ENCODE results near the gene MAP2K1. TPM values are rescaled to one million over a fixed set of nuclear protein-coding genes. Genes with fewer than 3 reads are reported as not detected.
A peak's percentile ranks its signal among the peaks of the same experiment; 100 is the strongest.

The MAP2K1 gene
- total RNA-seq, 6 experiments from 2014 or later, result 25.7 to 68.8 (median 53.9) TPM

- no peak for TF ChIP-seq CTCF (IDR thresholded peaks at IDR 0.05)
- TF ChIP-seq POLR2A (IDR thresholded peaks at IDR 0.05), result no peak
- DNase-seq (no peak), ATAC-seq (no peak)
- no peak overlapping the region for H3K4me3 ChIP-seq
- intact Hi-C loops (cut with DNase I), result no loop called here
- no peaks in the 10 kb centered on the region for H3K27me3 ChIP-seq
- no peaks in the 10 kb centered on the region for H3K9me3 ChIP-seq
- H3K27ac ChIP-seq, result no peak overlapping the region
- H3K4me1 ChIP-seq, result peaks cover 0 to 17% (median 0%) of the 10 kb centered on the region in 4 donors
- 100% methylated on average over 3 of the region's 3 CpGs for WGBS (ENCODE audit: insufficient coverage, low coverage, low lambda C conversion rate, missing lambda C conversion rate)
- H3K36me3 ChIP-seq, result no peaks in the 10 kb centered on the region
Observed at GRCh38 chr15:66419471-66419870, 32.8 kb downstream of the MAP2K1 start.

DNA sequence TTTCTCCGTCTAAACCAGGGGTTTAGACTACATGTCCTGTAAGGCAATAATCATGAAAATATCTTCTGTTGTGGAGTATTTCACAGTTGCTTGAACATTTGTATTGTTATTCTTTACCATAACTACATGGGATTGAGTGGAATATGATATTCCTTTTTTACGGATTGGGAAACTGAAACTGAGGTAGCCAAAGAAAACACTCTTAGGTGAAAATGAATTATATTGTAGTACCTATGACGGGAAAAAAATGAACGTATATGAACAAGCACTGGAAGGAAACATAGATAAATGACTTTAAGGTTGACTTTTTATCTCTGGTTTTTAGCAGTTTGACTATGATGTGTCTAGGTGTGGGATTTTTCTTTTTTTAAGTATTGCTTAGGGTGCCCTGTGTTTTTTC is 35.6 kb downstream of the MAP2K1 start:
- Histone ChIP-seq H3K4me3 (no peak overlapping the region), H3K9me3 (no peaks in the 10 kb centered on the region), H3K36me3 (no peaks in the 10 kb centered on the region), H3K27me3 (no peaks in the 10 kb centered on the region), H3K27ac (no peak overlapping the region), H3K4me1 (peaks cover 0 to 7% (median 0%) of the 10 kb centered on the region in 4 donors)
- TF ChIP-seq CTCF (IDR thresholded peaks at IDR 0.05) (no peak), POLR2A (IDR thresholded peaks at IDR 0.05) (no peak)
- WGBS (ENCODE audit: insufficient coverage, low coverage, low lambda C conversion rate, missing lambda C conversion rate), result 94% methylated on average over 4 of the region's 4 CpGs
- DNase-seq, result no peak
- intact Hi-C loops (cut with DNase I), result no loop called here
- no peak for ATAC-seq

DNA sequence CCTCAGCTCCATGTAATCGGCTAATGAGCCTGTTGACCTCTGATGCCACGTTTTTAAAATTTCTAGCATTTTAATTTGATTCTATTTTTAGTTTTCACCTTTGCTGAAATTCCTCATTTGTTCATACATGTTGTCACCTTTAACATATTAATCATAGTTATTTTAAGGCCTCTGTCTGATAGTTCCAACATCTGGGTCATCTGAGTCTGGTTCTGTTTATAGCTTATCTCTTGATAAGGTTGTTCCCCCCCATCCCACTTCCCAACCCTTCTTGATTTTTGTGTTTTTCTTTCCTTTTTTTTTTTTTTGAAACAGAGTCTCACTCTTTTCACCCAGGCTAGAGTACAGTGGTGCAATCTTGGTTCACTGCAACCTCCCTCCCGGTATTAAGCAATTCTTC is 36.4 kb downstream of the MAP2K1 start:
- ATAC-seq, result peak in 3 of 4 donors; percentile 35 to 62 (median 44)
- no peaks in the 10 kb centered on the region for H3K36me3 ChIP-seq
- TF ChIP-seq CTCF (IDR thresholded peaks at IDR 0.05) (no peak), POLR2A (IDR thresholded peaks at IDR 0.05) (no peak)
- no peaks in the 10 kb centered on the region for H3K9me3 ChIP-seq
- WGBS (ENCODE audit: insufficient coverage, low coverage, low lambda C conversion rate, missing lambda C conversion rate), result 63% methylated on average over 3 of the region's 3 CpGs
- H3K4me1 ChIP-seq, result no peaks in the 10 kb centered on the region
- DNase-seq, result no peak
- no peak overlapping the region for H3K27ac ChIP-seq
- intact Hi-C loops (cut with DNase I), result no loop called here
- no peaks in the 10 kb centered on the region for H3K27me3 ChIP-seq
- H3K4me3 ChIP-seq, result no peak overlapping the region

DNA sequence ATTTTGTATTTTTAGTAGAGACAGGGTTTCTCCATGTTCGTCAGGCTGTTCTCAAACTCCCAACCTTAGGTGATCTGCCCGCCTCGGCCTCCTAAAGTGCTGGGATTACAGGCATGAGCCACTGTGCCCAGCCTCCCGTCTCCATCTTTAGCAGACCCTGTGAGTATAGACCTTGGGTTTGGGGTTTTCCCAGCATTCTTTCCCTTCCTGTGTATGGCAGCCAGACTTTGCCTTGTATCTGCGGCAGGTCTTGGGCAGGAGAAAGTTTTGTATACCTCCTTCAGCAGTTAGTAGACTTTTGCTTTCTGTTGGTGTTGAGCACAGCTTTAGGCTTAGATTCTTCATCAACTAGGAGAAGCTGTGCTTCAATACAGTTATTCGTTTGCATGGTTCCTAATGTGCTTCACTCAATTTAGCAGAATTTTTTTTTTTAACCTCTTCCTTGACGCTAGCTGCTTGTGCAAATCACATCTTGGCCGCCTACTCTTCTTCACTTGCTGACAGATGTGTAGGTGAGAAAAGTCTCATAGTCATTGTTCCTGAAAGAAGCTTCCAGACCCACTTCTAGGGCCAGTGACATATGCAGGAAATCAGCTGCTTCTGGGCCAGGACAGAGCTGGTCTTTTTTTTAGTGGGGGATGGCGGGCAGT is 38.4 kb downstream of the MAP2K1 start:
- DNase-seq (no peak), ATAC-seq (no peak)
- 84% methylated on average over 3 of the region's 9 CpGs for WGBS (ENCODE audit: insufficient coverage, low coverage, low lambda C conversion rate, missing lambda C conversion rate)
- Histone ChIP-seq H3K9me3 (no peaks in the 10 kb centered on the region), H3K27me3 (no peaks in the 10 kb centered on the region), H3K27ac (no peak overlapping the region), H3K36me3 (no peaks in the 10 kb centered on the region), H3K4me3 (no peak overlapping the region), H3K4me1 (no peaks in the 10 kb centered on the region)
- intact Hi-C loops (cut with DNase I), result no loop called here
- TF ChIP-seq CTCF (IDR thresholded peaks at IDR 0.05) (no peak), POLR2A (IDR thresholded peaks at IDR 0.05) (no peak)
